Liver (tissue), 3 donors: ENCODE measurements around the gene PODNL1.

Experiments used
- CTCF ChIP-seq: fragments of 150-350 bp; IDR thresholded peaks from 2 replicates; pipeline ENCODE4 v1.5.1; 2017; ENCODE audit warnings: improper control_type of control experiment, low read depth, low read length; ENCODE audit not compliant: missing input control
- TAF1 ChIP-seq: conservative IDR thresholded peaks from 2 replicates; pipeline ENCODE4 v1.6.1; 2016; ENCODE audit warnings: antibody characterized with exemption, mild to moderate bottlenecking
- donor health status: healthy.
- donor health status: healthy.

- TF ChIP-seq TAF1 (no peak), CTCF (no peak)
Observed at GRCh38 chr19:13984186-13984585, 46.0 kb upstream of the PODNL1 start.
